ENCODE measurements around the gene ASTN2.

GRCh38 chr9:117205806-117206205, 209.1 kb downstream of the ASTN2 start:
- TF ChIP-seq CTCF (conservative IDR thresholded peaks at IDR 0.05; ENCODE audit: low read length) (no peak), EZH2phosphoT487 (IDR thresholded peaks at IDR 0.05; ENCODE audit: borderline replicate concordance, low read depth, low read length) (no peak)
